Keratinocyte (primary cell): ENCODE measurements around the gene PNPLA7. TPM values are rescaled to one million over a fixed set of nuclear protein-coding genes. Genes with fewer than 3 reads are reported as not detected.

Source experiments
- DNase-seq: peaks from one replicate; pipeline ENCODE4 v3.0.0-alpha.2; 2011; ENCODE audit warnings: low read depth, missing footprints, low spot score
- FAIRE-seq: peaks from 2 replicates; lab custom pipeline; 2011; peaks lifted over from hg19 to GRCh38; lab: Jason Lieb, UNC
- H2AFZ ChIP-seq: 2 replicates; pipeline ENCODE4 v1.6.0; 2012; ENCODE audit warnings: low read length, control low read depth, inconsistent platforms; ENCODE audit not compliant: control insufficient read depth
- H3K27ac ChIP-seq: 2 replicates; pipeline ENCODE4 v1.5.1; 2011; ENCODE audit warnings: low read length; ENCODE audit not compliant: control insufficient read depth, insufficient read depth
- H3K27me3 ChIP-seq: 3 replicates; pipeline ENCODE4 v1.6.0; 2011; ENCODE audit warnings: low read length; ENCODE audit not compliant: control insufficient read depth, insufficient read depth; ENCODE audit errors: extremely low read depth
- H3K36me3 ChIP-seq, 2 experiments: 2 replicates in 1 of 2; 3 replicates in 1 of 2; pipeline ENCODE4 v1.5.1; 2011; ENCODE audit warnings: low read length in 2 of 2, mild to moderate bottlenecking in 1 of 2; ENCODE audit not compliant: control insufficient read depth in 2 of 2, insufficient read depth in 2 of 2; ENCODE audit errors: extremely low read depth in 1 of 2
- H3K4me1 ChIP-seq: 3 replicates; pipeline ENCODE4 v1.5.1; 2011; ENCODE audit warnings: low read length; ENCODE audit not compliant: control insufficient read depth, insufficient read depth; ENCODE audit errors: extremely low read depth
- H3K4me2 ChIP-seq: 3 replicates; pipeline ENCODE4 v1.6.0; 2011; ENCODE audit warnings: low read depth, low read length; ENCODE audit not compliant: control insufficient read depth, insufficient read depth; ENCODE audit errors: extremely low read depth
- H3K4me3 ChIP-seq, 3 experiments: fragments of 200-600 bp in 1 of 3; sonication (generic) in 1 of 3; 2 replicates in 2 of 3; 3 replicates in 1 of 3; pipeline ENCODE4 v1.5.1; 2011 to 2016; ENCODE audit warnings: low read length in 3 of 3, mild to moderate bottlenecking in 3 of 3, control low read depth in 2 of 3, inconsistent platforms in 1 of 3, low read depth in 1 of 3, mixed read lengths in 1 of 3, mixed run types in 1 of 3, moderate library complexity in 1 of 3; ENCODE audit not compliant: control insufficient read depth in 2 of 3, insufficient read depth in 2 of 3; ENCODE audit errors: extremely low read depth in 1 of 3
- H3K79me2 ChIP-seq: 2 replicates; pipeline ENCODE4 v1.6.0; 2012; ENCODE audit warnings: low read length; ENCODE audit not compliant: control insufficient read depth, insufficient read depth
- H3K9ac ChIP-seq: 3 replicates; pipeline ENCODE4 v1.6.0; 2011; ENCODE audit warnings: low read length; ENCODE audit not compliant: control insufficient read depth, insufficient read depth; ENCODE audit errors: extremely low read depth
- H3K9me1 ChIP-seq: 3 replicates; pipeline ENCODE4 v1.6.0; 2011; ENCODE audit warnings: low read length; ENCODE audit not compliant: control insufficient read depth, insufficient read depth; ENCODE audit errors: extremely low read depth
- H3K9me3 ChIP-seq: 2 replicates; pipeline ENCODE4 v1.5.1; 2012; ENCODE audit warnings: low read depth, low read length; ENCODE audit not compliant: control insufficient read depth
- H4K20me1 ChIP-seq: 3 replicates; pipeline ENCODE4 v1.6.0; 2011; ENCODE audit warnings: low read length; ENCODE audit not compliant: control insufficient read depth, insufficient read depth; ENCODE audit errors: extremely low read depth
- EZH2 ChIP-seq: IDR thresholded peaks from one replicate; pipeline ENCODE4 v1.6.1; 2012; ENCODE audit warnings: inconsistent platforms, mild to moderate bottlenecking, low read length, moderate library complexity
- dilution Hi-C: fragments of 300-500 bp; cut with MboI; formaldehyde crosslinking; loops from one replicate; pipeline ENCODE4 v1.7.0; 2020; ENCODE audit warnings: low sequenced_read_pairs; ENCODE audit not compliant: extremely low pct_ligation_motif_present
- polyA plus RNA-seq, 5 experiments: library from polyadenylated mRNA; depleted of rRNA in 3 of 5; stranded (reverse) in 3 of 5; stranded (forward) in 1 of 5; unstranded in 1 of 5; fragments of >200 nt; gene quantifications; 1 replicate in 1 of 5; 2 replicates in 3 of 5; 3 replicates in 1 of 5; pipeline versions ENCODE4 v1.2.1 to v1.2.3, GENCODE V29; 2011 to 2012; ENCODE audit warnings: missing spikeins in 2 of 5, low read depth in 1 of 5, low replicate concordance in 1 of 5
- TF ChIP-seq, protein P1 (sequence below), 3 experiments: IDR thresholded peaks in 1 of 3; conservative IDR thresholded peaks in 1 of 3; optimal IDR thresholded peaks in 1 of 3; 2 replicates in 2 of 3; 3 replicates in 1 of 3; pipeline versions ENCODE3 to v1.5.1; 2011; ENCODE audit warnings: low read length in 3 of 3, mild to moderate bottlenecking in 3 of 3, moderate library complexity in 2 of 3, control low read depth in 1 of 3, inconsistent platforms in 1 of 3; ENCODE audit not compliant: insufficient read depth in 2 of 3; ENCODE audit errors: extremely low read depth in 1 of 3

PNPLA7 gene
- polyA plus RNA-seq, 1 donor (not counting 4 experiments of a cell fraction or from before 2014, with no cell fraction given): 0.34 TPM

DNA sequence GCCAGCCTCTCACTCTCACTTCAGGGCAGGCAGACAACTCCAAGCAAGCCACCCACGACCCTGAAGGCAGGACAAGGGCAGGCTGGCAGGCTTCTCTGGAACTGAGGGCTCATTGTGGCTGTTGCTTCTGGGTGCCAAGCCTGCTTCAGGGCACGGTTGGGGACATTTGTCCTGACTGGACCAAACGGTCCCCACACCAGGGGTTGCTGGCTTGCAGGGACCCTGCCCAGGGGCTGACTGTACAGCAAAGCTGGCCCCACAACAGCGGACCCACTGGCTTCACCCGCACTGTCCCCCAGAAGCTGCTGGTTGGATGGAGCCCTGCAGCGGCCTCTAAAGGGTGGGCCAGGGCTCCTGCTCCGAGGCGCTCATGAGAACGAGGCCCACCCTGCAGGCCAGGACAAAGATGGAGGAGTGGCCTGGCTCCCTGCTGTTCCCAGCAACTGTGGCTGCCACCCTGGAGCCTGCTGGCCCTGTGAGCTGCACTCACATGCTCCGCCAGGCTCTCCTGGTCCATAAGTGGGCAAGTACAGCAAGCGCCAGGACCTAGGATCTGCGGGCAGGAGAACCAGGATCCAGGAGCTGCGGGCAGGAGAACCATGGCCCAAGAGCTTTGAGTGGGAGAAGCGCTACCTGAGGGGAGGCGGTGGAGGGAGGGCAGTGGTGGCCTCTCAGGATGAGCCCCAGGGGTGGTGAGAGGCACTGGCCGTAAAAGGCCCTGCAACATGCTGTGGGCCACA, 56.7 kb downstream of the PNPLA7 start:
- no peak for TF ChIP-seq EZH2
- TF ChIP-seq, protein P1, sequence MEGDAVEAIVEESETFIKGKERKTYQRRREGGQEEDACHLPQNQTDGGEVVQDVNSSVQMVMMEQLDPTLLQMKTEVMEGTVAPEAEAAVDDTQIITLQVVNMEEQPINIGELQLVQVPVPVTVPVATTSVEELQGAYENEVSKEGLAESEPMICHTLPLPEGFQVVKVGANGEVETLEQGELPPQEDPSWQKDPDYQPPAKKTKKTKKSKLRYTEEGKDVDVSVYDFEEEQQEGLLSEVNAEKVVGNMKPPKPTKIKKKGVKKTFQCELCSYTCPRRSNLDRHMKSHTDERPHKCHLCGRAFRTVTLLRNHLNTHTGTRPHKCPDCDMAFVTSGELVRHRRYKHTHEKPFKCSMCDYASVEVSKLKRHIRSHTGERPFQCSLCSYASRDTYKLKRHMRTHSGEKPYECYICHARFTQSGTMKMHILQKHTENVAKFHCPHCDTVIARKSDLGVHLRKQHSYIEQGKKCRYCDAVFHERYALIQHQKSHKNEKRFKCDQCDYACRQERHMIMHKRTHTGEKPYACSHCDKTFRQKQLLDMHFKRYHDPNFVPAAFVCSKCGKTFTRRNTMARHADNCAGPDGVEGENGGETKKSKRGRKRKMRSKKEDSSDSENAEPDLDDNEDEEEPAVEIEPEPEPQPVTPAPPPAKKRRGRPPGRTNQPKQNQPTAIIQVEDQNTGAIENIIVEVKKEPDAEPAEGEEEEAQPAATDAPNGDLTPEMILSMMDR (optimal IDR thresholded peaks at IDR 0.05 in 1 of 3, IDR thresholded peaks at IDR 0.05 in 1 of 3, conservative IDR thresholded peaks at IDR 0.05 in 1 of 3; ENCODE audit: extremely low read depth in 1 of 3, insufficient read depth in 2 of 3, low read length in 3 of 3): no peak
- no peak for FAIRE-seq
- Histone ChIP-seq H4K20me1 (no peaks in the 10 kb centered on the region), H3K36me3 (no peaks in the 10 kb centered on the region), H3K27me3 (no peaks in the 10 kb centered on the region), H2AFZ (no peak overlapping the region), H3K4me1 (no peaks in the 10 kb centered on the region), H3K4me3 (no peak overlapping the region), H3K4me2 (no peak overlapping the region), H3K9ac (no peak overlapping the region), H3K27ac (no peak overlapping the region), H3K9me3 (no peaks in the 10 kb centered on the region), H3K9me1 (no peaks in the 10 kb centered on the region), H3K79me2 (no peaks in the 10 kb centered on the region)
- no peak for DNase-seq
- dilution Hi-C loops: no loop called here

DNA sequence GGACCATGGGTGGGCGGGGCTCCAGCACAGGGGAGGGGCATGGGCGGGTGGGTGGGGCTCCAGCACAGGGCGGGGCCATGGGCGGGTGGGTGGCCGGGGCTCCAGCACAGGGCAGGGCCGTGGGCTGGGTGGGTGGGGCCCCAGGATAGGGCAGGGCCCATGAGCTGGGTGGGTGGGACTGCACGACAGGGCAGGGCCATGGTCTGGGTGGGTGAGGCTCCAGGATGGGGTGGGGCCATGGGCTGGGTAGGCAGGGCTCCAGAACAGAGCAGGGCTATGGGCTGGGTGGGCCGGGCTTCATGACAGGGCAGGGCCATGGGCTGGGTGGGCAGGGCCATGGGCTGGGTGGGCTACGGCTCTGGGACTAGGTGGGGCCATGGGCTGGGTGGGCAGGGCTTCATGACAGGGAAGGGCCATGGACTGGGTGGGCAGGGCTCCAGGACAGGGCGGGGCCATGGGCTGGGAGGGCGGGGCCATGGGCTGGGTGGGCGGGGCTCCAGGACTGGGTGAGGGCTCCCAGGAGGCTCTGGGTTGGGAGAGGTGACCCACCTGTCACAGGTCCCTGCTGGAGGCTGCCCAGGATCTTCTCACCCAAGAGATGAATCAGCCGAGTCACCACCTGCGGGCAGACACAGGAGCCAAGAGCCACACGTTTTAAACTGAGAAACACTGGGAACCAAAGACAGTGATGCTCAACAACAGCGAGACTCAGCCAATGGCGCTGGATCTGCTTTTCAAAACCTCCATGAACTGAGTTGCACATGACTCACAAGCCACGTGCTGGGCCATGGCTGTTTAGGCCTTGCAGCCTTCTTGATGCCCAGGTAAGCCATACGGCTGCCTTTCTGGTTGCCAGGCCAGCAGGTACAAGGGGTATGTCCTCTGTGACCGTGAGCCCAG, 57.5 kb downstream of the PNPLA7 start:
- no peak overlapping the region for H2AFZ ChIP-seq
- dilution Hi-C loops: no loop called here

More for the DNA sequence above, 57.5 kb downstream of the PNPLA7 start:
- TF ChIP-seq EZH2: no peak
- TF ChIP-seq, protein P1 (optimal IDR thresholded peaks at IDR 0.05 in 1 of 3, IDR thresholded peaks at IDR 0.05 in 1 of 3, conservative IDR thresholded peaks at IDR 0.05 in 1 of 3; ENCODE audit: extremely low read depth in 1 of 3, insufficient read depth in 2 of 3, low read length in 3 of 3): no peak
- H4K20me1 ChIP-seq: no peaks in the 10 kb centered on the region
- H3K4me2 ChIP-seq: no peak overlapping the region
- H3K79me2 ChIP-seq: no peaks in the 10 kb centered on the region
- no peak for DNase-seq
- H3K9ac ChIP-seq: no peak overlapping the region
- H3K9me1 ChIP-seq: no peaks in the 10 kb centered on the region
- no peaks in the 10 kb centered on the region for H3K36me3 ChIP-seq
- no peaks in the 10 kb centered on the region for H3K9me3 ChIP-seq
- H3K4me3 ChIP-seq: no peak overlapping the region
- FAIRE-seq: no peak
- no peaks in the 10 kb centered on the region for H3K4me1 ChIP-seq
- H3K27me3 ChIP-seq: no peaks in the 10 kb centered on the region
- no peak overlapping the region for H3K27ac ChIP-seq
